Activated naive CD4-positive, alpha-beta T cell treated with anti-CD3 and anti-CD28 coated beads, Interleukin-2, amount 10 ng/mL, durations not matched to agents 7 days and 5 days (primary cell): ENCODE data around the gene ACTR3.
"Not testable (repeated sequence)": the region's sequence is repeated elsewhere in the genome, so short reads cannot be mapped to it uniquely, and the experiment has no call there.

Source experiments
- CTCF ChIA-PET: fragments of 350-600 bp; sonication (Branson Sonifier 250); formaldehyde crosslinking; loops from one replicate; lab custom pipeline; 2021; ENCODE audit warnings: antibody characterized with exemption; lab: Charles Lee
- DNase-seq: peaks from one replicate; pipeline ENCODE4 v3.0.0-alpha.2; 2020
- H3K27ac Mint-ChIP-seq: one replicate; pipeline ENCODE4 v1.8.0; 2021; ENCODE audit warnings: mild to moderate bottlenecking, moderate library complexity, mixed read lengths
- H3K27me3 Mint-ChIP-seq: one replicate; pipeline ENCODE4 v1.8.0; 2021; ENCODE audit warnings: mild to moderate bottlenecking, mixed read lengths
- H3K36me3 Mint-ChIP-seq: one replicate; pipeline ENCODE4 v1.8.0; 2021; ENCODE audit warnings: mixed read lengths
- H3K4me1 Mint-ChIP-seq: one replicate; pipeline ENCODE4 v1.8.0; 2021; ENCODE audit warnings: mixed read lengths
- H3K4me3 Mint-ChIP-seq: one replicate; pipeline ENCODE4 v1.8.0; 2021; ENCODE audit warnings: mild to moderate bottlenecking, moderate library complexity, mixed read lengths
- H3K9me3 Mint-ChIP-seq: one replicate; pipeline ENCODE4 v1.8.0; 2021; ENCODE audit warnings: mixed read lengths

Gene ACTR3

GRCh38 chr2:113937501-113937900 is 47.6 kb downstream of the ACTR3 start:
- Mint-ChIP-seq H3K27ac (no peak overlapping the region), H3K4me1 (peaks cover 6% of the 10 kb centered on the region), H3K4me3 (no peak overlapping the region), H3K9me3 (peaks cover 4% of the 10 kb centered on the region), H3K36me3 (peaks cover 57% of the 10 kb centered on the region), H3K27me3 (no peaks in the 10 kb centered on the region)
- CTCF ChIA-PET: no interaction called here
- no peak for DNase-seq

GRCh38 chr2:113940891-113941290 is 51.0 kb downstream of the ACTR3 start:
- CTCF ChIA-PET: no interaction called here
- Mint-ChIP-seq H3K36me3 (peaks cover 47% of the 10 kb centered on the region), H3K27ac (no peak overlapping the region), H3K27me3 (no peaks in the 10 kb centered on the region), H3K9me3 (peaks cover 4% of the 10 kb centered on the region), H3K4me3 (no peak overlapping the region), H3K4me1 (peaks cover 3% of the 10 kb centered on the region)
- no peak for DNase-seq

GRCh38 chr2:113945784-113946183 is 55.9 kb downstream of the ACTR3 start:
- not testable (repeated sequence) for H3K27me3 Mint-ChIP-seq, H3K27ac Mint-ChIP-seq
- CTCF ChIA-PET: interaction anchor here (0.8 kb wide), 1 partner anchor 33 kb away, joined by 3 read pairs; no protein-coding TSS in a partner anchor

GRCh38 chr2:113950906-113951305 is 61.0 kb downstream of the ACTR3 start:
- H3K4me3 Mint-ChIP-seq, H3K9me3 Mint-ChIP-seq, H3K4me1 Mint-ChIP-seq, CTCF ChIA-PET, H3K27me3 Mint-ChIP-seq, DNase-seq, H3K27ac Mint-ChIP-seq: not testable (repeated sequence)
- peaks cover 68% of the 10 kb centered on the region for H3K36me3 Mint-ChIP-seq

More at GRCh38 chr2:113945784-113946183, 55.9 kb downstream of the ACTR3 start:
- not testable (repeated sequence) for H3K4me3 Mint-ChIP-seq, H3K4me1 Mint-ChIP-seq, H3K9me3 Mint-ChIP-seq, DNase-seq
- peaks cover 50% of the 10 kb centered on the region for H3K36me3 Mint-ChIP-seq

- no peaks in the 10 kb centered on the region for H3K4me1 Mint-ChIP-seq
- no peak overlapping the region for H3K27ac Mint-ChIP-seq
- H3K9me3 Mint-ChIP-seq: no peaks in the 10 kb centered on the region
- DNase-seq: no peak
- CTCF ChIA-PET: no interaction called here
- no peaks in the 10 kb centered on the region for H3K27me3 Mint-ChIP-seq
- H3K36me3 Mint-ChIP-seq: peaks cover 51% of the 10 kb centered on the region
- H3K4me3 Mint-ChIP-seq: no peak overlapping the region
These were observed 71.1 kb downstream of the ACTR3 start for GRCh38 chr2:113961000-113961399.

- Mint-ChIP-seq H3K27me3 (no peaks in the 10 kb centered on the region), H3K4me3 (no peak overlapping the region), H3K36me3 (peaks cover 51% of the 10 kb centered on the region), H3K27ac (peak overlapping the region; percentile 29), H3K9me3 (no peaks in the 10 kb centered on the region), H3K4me1 (no peaks in the 10 kb centered on the region)
- DNase-seq: no peak
- CTCF ChIA-PET: no interaction called here
These were observed 73.0 kb downstream of the ACTR3 start for GRCh38 chr2:113962692-113963480.

GRCh38 chr2:113963965-113964364 is 74.1 kb downstream of the ACTR3 start:
- no peak overlapping the region for H3K4me3 Mint-ChIP-seq
- CTCF ChIA-PET: no interaction called here
- peaks cover 46% of the 10 kb centered on the region for H3K36me3 Mint-ChIP-seq
- H3K9me3 Mint-ChIP-seq: no peaks in the 10 kb centered on the region
- peak overlapping the region; percentile 59 for H3K27ac Mint-ChIP-seq
- no peaks in the 10 kb centered on the region for H3K4me1 Mint-ChIP-seq
- H3K27me3 Mint-ChIP-seq: no peaks in the 10 kb centered on the region
- no peak for DNase-seq

GRCh38 chr2:113964436-113964835 is 74.5 kb downstream of the ACTR3 start:
- no peak overlapping the region for H3K27ac Mint-ChIP-seq
- H3K4me1 Mint-ChIP-seq: no peaks in the 10 kb centered on the region
- H3K27me3 Mint-ChIP-seq: no peaks in the 10 kb centered on the region
- H3K36me3 Mint-ChIP-seq: peaks cover 42% of the 10 kb centered on the region
- no peak overlapping the region for H3K4me3 Mint-ChIP-seq
- no peak for DNase-seq
- H3K9me3 Mint-ChIP-seq: no peaks in the 10 kb centered on the region
- CTCF ChIA-PET: interaction anchor here (1.1 to 3.1 kb wide), 2 partner anchors 14 to 70 kb away, joined by 3 to 21 read pairs; no protein-coding TSS in a partner anchor

- Mint-ChIP-seq H3K4me3 (no peak overlapping the region), H3K4me1 (no peaks in the 10 kb centered on the region), H3K36me3 (peaks cover 40% of the 10 kb centered on the region), H3K27me3 (no peaks in the 10 kb centered on the region), H3K27ac (no peak overlapping the region), H3K9me3 (no peaks in the 10 kb centered on the region)
- CTCF ChIA-PET: interaction anchor here (0.7 to 3.1 kb wide), 6 partner anchors 10 to 262 kb away, joined by 3 to 21 read pairs (median 4); no protein-coding TSS in a partner anchor
- DNase-seq: no peak
These were observed 75.3 kb downstream of the ACTR3 start for GRCh38 chr2:113965228-113965627.

GRCh38 chr2:113965644-113966043 is 75.8 kb downstream of the ACTR3 start:
- Mint-ChIP-seq H3K4me3 (no peak overlapping the region), H3K9me3 (no peaks in the 10 kb centered on the region), H3K27me3 (no peaks in the 10 kb centered on the region), H3K36me3 (peaks cover 38% of the 10 kb centered on the region), H3K27ac (peak overlapping the region; percentile 7), H3K4me1 (peaks cover 2% of the 10 kb centered on the region)
- DNase-seq: no peak
- CTCF ChIA-PET: interaction anchor here (0.7 to 3.1 kb wide), 6 partner anchors 9 to 262 kb away, joined by 3 to 21 read pairs (median 4); no protein-coding TSS in a partner anchor

- H3K4me3 Mint-ChIP-seq: no peak overlapping the region
- CTCF ChIA-PET: interaction anchor here (1.0 to 3.1 kb wide), 4 partner anchors 9 to 73 kb away, joined by 3 to 21 read pairs (median 5); no protein-coding TSS in a partner anchor
- no peak overlapping the region for H3K27ac Mint-ChIP-seq
- peaks cover 39% of the 10 kb centered on the region for H3K36me3 Mint-ChIP-seq
- DNase-seq: no peak
- peaks cover 6% of the 10 kb centered on the region for H3K4me1 Mint-ChIP-seq
- no peaks in the 10 kb centered on the region for H3K27me3 Mint-ChIP-seq
- H3K9me3 Mint-ChIP-seq: no peaks in the 10 kb centered on the region
These were observed 76.3 kb downstream of the ACTR3 start for GRCh38 chr2:113966171-113966570.

- no peaks in the 10 kb centered on the region for H3K9me3 Mint-ChIP-seq
- H3K36me3 Mint-ChIP-seq: peaks cover 39% of the 10 kb centered on the region
- H3K27me3 Mint-ChIP-seq: no peaks in the 10 kb centered on the region
- no peak overlapping the region for H3K4me3 Mint-ChIP-seq
- CTCF ChIA-PET: interaction anchor here (1.7 to 3.1 kb wide), 2 partner anchors 8 to 11 kb away, joined by 6 to 21 read pairs; no protein-coding TSS in a partner anchor
- peaks cover 12% of the 10 kb centered on the region for H3K4me1 Mint-ChIP-seq
- no peak overlapping the region for H3K27ac Mint-ChIP-seq
- no peak for DNase-seq
These were observed 76.9 kb downstream of the ACTR3 start for GRCh38 chr2:113966832-113967231.

GRCh38 chr2:113967272-113967671 is 77.4 kb downstream of the ACTR3 start:
- CTCF ChIA-PET: interaction anchor here (3.1 kb wide), 1 partner anchor 11 kb away, joined by 21 read pairs; no protein-coding TSS in a partner anchor
- DNase-seq: no peak
- Mint-ChIP-seq H3K4me3 (no peak overlapping the region), H3K9me3 (no peaks in the 10 kb centered on the region), H3K4me1 (peaks cover 14% of the 10 kb centered on the region), H3K27ac (no peak overlapping the region), H3K27me3 (no peaks in the 10 kb centered on the region), H3K36me3 (peaks cover 43% of the 10 kb centered on the region)

GRCh38 chr2:113972766-113973165 is 82.9 kb downstream of the ACTR3 start:
- H3K4me3 Mint-ChIP-seq: no peak overlapping the region
- peaks cover 34% of the 10 kb centered on the region for H3K36me3 Mint-ChIP-seq
- no peak for DNase-seq
- CTCF ChIA-PET: no interaction called here
- H3K27me3 Mint-ChIP-seq: no peaks in the 10 kb centered on the region
- peaks cover 29% of the 10 kb centered on the region for H3K4me1 Mint-ChIP-seq
- H3K9me3 Mint-ChIP-seq: no peaks in the 10 kb centered on the region
- H3K27ac Mint-ChIP-seq: no peak overlapping the region

GRCh38 chr2:113973810-113974209 is 83.9 kb downstream of the ACTR3 start:
- H3K27ac Mint-ChIP-seq: no peak overlapping the region
- H3K4me1 Mint-ChIP-seq: peaks cover 29% of the 10 kb centered on the region
- no peak for DNase-seq
- no peaks in the 10 kb centered on the region for H3K27me3 Mint-ChIP-seq
- H3K9me3 Mint-ChIP-seq: no peaks in the 10 kb centered on the region
- no peak overlapping the region for H3K4me3 Mint-ChIP-seq
- CTCF ChIA-PET: no interaction called here
- peaks cover 35% of the 10 kb centered on the region for H3K36me3 Mint-ChIP-seq
